GM12892 (cell line): ENCODE results near the gene RGR.

ENCODE experiments used
- POLR2A ChIP-seq: IDR thresholded peaks from 2 replicates; pipeline ENCODE4 v1.6.1; 2011; ENCODE audit warnings: low read depth, low read length, control low read depth
- POLR2AphosphoS5 ChIP-seq: IDR thresholded peaks from 2 replicates; pipeline ENCODE4 v1.6.1; 2011; ENCODE audit warnings: low read depth, low read length, control low read depth
- TAF1 ChIP-seq: IDR thresholded peaks from 2 replicates; pipeline ENCODE4 v1.6.1; 2011; ENCODE audit warnings: low read depth, mild to moderate bottlenecking, control low read depth, low read length, borderline replicate concordance

DNA sequence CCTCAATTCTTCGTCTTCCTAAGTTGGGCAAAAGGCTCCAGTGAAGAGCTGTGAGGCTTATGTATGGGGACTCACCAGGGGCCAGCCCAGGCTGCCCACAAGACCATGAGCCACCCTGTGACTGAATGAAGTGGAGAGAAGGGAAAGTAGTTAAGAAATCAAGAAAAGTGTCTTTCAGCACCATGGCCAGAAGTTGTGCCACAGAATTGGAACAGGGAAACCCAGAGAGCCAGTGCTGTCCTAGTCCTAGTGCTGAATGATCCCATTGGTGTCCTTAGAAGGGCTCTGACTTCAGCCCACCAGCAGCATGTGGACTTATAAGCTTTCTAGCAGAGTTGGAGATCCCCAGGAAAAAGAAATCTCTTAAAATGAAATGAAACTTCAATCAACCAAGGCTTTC lies 46.5 kb downstream of the RGR start:
- TF ChIP-seq POLR2AphosphoS5 (no peak), POLR2A (no peak), TAF1 (no peak)
